Activated T-cell treated with anti-CD3 and anti-CD28 coated beads for 24 hours (primary cell): ENCODE data around the gene SGSM2.
"Not testable (repeated sequence)": the region's sequence is repeated elsewhere in the genome, so short reads cannot be mapped to it uniquely, and the experiment has no call there.

Source experiments
- DNase-seq: peaks from one replicate; pipeline ENCODE4 v3.0.0-alpha.2; 2020; ENCODE audit warnings: low read depth

Gene SGSM2

DNA sequence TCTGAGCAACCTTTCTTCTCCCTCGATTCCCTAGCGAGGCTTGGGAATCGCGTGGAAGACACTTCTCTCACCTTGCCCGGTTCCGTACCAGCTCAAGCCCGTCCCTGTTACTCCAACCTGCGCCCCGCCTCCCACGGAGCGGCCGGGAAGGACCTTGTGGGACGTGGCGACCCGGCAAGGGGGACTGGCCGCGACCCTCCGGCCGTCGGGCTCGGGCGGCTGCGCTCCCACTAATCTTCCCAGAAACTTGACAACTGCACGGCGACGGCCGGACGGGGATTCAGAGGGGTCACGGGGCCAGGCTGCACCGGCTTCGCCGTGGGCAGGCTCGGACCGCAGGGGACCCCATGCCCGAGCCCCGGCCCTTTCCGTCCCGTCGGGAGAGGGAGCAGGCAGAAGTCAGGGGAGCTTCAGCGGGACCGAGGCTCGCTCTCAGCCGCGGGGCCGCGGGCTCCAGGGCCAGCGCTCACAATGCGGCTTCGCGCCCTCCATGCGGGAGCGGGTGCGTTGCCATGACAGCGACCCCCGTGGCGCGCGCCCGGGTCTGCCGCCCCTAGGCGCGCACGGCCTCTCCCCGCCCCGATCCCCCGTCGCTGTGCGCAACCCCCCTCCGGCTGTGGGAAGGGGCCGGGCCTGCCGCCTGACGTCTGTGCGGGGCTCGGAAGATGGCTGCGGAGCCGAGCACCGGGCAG lies at the start of gene SGSM2:
Gene SGSM2, plus strand, starts transcription at position 650 of the 692 bp plus-strand sequence. CDS start 188 bp downstream, outside the sequence.
- DNase-seq = peak; percentile 63

DNA sequence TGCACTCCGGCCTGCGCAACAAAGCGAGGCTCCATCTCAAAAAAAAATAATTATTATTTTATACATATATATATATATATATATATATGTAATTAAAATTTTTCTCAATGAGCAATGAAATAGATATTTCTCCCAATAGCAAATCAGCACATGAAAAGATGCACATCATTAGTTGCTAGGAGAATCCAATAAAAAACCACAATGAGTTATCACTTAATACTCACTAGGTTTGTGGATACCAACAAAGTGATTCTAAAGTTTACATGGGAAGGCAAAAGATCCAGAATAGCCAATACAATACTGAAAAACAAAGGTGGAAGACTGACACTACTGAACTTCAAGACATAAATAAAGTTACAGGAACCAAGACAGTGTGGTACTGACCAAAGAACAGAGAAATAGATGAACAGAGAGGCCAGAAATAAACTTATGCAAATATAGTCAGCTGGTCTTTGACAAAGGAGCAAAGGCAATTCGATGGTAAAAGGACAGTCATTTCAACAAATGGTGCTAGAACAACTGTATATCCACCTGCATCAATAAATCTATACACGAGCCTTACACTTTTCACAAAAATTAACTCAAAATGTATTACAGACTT lies 47.3 kb upstream of the SGSM2 start:
- no peak for DNase-seq

- no peak for DNase-seq
These were observed 45.2 kb upstream of the SGSM2 start for GRCh38 chr17:2292100-2292499.

DNA sequence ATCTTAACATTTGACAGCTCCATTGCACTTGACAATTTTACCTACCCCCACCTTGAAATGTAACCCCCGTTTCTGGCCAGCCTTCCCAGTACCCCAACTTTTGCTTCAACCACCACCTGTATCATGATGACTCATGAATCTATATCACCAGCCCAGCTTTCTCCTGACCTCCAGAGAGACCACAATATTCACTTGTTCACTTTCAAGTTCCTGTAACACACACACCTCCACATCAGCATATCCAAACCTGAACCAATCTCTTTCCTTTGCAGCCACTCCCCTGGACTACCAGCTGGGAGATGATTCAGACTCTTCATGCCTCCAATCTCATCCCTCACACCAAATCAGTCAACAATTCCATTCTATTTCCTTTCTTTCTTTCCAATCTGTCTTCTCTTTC lies 41.7 kb upstream of the SGSM2 start:
- no peak for DNase-seq

- no peak for DNase-seq
These were observed 40.3 kb upstream of the SGSM2 start for GRCh38 chr17:2297023-2297422.

- DNase-seq = no peak
These were observed 38.2 kb upstream of the SGSM2 start for GRCh38 chr17:2299136-2299535.

- DNase-seq = no peak
These were observed 37.5 kb upstream of the SGSM2 start for GRCh38 chr17:2299756-2300155.

DNA sequence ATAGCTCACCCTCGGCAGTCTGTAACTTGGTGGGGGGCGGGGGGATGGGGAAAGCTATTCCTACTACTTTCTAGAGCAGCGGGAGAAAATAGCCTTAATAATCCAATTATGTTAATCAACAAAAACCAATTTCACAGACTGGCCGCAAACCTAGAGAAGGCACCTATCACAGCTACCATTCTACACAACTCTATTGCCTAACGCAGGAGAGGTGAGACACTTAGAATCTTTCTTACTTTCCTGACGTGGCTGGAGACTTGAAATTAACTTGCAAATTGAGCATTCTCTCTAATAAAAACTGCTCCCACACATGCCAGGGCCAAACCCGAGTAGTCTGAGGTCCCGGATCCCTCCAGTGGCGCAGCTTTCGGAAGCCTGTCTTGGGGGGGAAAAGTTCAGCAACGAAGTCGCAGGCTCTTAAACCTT lies 34.5 kb upstream of the SGSM2 start:
- DNase-seq = no peak

DNA sequence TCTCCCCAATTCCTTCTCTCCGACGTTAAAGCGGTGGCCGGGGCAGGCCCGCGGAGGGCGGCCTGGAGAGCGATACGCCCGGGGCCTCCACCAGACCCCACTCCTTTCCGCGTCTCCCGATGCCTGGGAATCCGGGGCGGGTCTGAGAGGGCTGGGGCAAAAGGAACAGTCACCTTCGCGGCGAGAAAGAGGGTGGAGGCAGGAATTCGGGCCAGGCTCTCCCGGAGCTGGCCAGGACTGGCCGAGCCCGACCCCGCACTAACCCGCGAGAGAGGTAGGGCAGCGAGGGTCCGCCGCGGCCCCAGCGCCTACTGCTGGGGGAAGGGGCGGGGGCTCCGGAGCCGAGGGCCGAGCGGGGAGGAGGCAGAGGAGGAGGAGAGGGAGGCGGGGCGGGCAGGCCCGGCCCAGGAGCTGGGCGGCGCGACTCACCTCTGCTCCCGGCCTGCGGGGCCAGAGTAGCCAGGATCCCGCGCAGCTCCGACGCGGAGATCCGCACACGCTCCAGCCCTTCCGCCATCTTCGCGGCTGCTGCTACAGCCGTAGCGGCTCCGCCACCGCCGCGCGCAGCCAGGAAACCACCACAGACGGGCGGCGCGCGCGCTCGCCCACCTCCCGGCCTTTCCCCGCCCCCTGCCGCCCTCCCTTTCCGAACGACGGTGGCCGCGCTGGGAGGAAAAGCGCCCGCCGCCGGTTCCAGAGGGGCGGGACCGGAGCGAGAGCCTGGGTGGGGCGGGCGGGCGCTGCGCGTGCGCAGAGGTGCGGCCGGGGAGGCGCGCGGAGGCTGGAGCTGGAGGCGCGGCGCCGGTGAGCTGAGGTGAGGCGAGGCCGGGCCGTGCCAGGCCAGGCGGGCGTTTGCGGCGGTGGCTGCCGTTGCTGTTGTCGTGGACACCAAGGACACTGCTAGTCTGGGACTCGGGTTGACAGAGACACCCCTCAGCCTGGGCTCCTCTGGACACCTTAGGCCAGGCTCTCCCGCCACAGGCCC lies 33.8 kb upstream of the SGSM2 start, which contains the start of the genes SMG6 and SRR:
Gene SMG6, minus strand, starts transcription at position 582 of the 985 bp plus-strand sequence. Its CDS starts 65 bp downstream, at position 517.
Gene SRR, plus strand, starts transcription at position 747 of the 985 bp plus-strand sequence. CDS start 11,611 bp downstream, outside the sequence.
- DNase-seq = peak; percentile 93

DNA sequence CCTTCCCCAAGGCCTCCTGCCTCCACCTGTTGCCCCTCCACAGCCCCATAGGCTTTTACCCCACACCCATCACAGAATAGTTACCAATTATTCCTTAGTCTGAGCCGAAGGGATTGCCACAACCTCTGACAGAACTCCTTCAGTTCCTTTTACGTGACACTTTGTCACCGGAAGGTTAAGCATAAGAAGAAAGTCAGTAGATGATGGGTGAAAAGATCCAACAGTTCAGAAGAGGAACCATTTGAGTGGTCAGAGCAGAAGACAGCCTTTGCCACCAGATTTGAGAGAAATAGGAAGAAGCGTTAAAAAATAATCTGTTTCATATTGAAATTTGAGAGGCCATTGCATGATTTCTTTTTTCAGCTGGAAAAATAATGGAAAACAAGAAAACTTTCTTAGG lies 32.4 kb upstream of the SGSM2 start:
- no peak for DNase-seq

GRCh38 chr17:2309338-2310154 lies 27.8 kb upstream of the SGSM2 start:
- DNase-seq = no peak

DNA sequence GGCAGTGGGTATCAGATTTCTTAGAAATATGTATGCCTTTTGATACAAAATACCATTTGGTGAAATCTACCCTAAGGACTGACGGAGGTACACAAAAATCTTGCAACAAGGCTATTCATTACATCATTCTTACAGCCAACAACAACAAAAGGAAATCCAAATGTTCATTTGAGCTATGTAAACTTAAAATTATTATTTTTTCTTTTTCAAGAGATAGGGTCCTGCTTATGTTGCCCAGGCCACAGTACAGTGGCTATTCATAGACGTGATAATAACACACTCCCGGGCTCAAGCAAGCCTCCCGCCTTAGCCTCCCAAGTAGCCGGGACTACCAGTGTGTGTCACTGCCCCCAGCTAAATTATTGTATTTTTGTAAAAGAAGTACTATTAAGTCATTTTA lies 24.6 kb upstream of the SGSM2 start:
- no peak for DNase-seq

- DNase-seq = not testable (repeated sequence)
These were observed 20.4 kb upstream of the SGSM2 start for GRCh38 chr17:2316916-2317205.

DNA sequence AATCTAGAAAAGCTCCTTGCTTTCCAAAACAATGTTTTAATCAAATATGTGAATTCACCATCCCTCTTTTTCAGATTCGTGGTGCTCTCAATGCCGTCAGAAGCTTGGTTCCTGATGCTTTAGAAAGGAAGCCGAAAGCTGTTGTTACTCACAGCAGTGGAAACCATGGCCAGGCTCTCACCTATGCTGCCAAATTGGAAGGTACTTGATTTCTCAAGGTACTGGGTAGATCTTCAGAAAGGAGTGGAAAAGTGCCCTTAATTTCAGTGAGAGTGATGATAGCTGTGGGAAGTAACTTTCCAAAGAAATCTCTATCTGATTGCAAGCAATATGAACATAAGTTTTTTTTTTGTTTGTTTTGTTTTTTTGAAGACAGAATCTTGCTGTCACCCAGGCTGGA lies 19.5 kb upstream of the SGSM2 start:
- DNase-seq = no peak

- DNase-seq = no peak
These were observed 18.2 kb upstream of the SGSM2 start for GRCh38 chr17:2319051-2319450.

DNA sequence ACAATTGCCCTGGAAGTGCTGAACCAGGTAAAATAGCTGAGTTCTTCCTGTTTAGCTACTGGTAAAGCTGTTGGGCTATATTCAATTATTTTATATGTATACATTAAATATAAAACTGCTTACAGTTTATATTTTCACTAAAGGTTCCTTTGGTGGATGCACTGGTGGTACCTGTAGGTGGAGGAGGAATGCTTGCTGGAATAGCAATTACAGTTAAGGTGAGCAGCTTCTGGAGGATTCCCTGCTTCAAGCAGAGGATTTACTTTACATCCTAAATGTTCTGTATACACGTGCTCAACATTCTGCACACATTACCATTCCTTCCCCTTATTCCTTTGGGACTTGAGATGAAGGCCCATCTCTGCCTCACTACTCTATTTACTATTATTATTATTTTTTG lies 15.9 kb upstream of the SGSM2 start:
- no peak for DNase-seq

GRCh38 chr17:2323629-2324314 lies 13.5 kb upstream of the SGSM2 start:
- DNase-seq = no peak

- no peak for DNase-seq
These were observed 6.0 kb upstream of the SGSM2 start for GRCh38 chr17:2331303-2331702.

- no peak for DNase-seq
These were observed 1.5 kb upstream of the SGSM2 start for GRCh38 chr17:2335726-2336214.

GRCh38 chr17:2336215-2336851 lies 968 bp upstream of the SGSM2 start, which contains the start of gene TSR1:
Gene TSR1, minus strand, starts transcription at chr17:2336457. Its CDS starts 30 bp downstream, at chr17:2336427.
- peak; percentile 87 for DNase-seq
